Measurements from ENCODE around the gene PTPRN2. TPM values are rescaled to one million over a fixed set of nuclear protein-coding genes. Genes with fewer than 3 reads are reported as not detected.

PTPRN2 gene
- total RNA-seq, 2 donors from 2014 or later = 26.1 to 55.5 TPM

DNA sequence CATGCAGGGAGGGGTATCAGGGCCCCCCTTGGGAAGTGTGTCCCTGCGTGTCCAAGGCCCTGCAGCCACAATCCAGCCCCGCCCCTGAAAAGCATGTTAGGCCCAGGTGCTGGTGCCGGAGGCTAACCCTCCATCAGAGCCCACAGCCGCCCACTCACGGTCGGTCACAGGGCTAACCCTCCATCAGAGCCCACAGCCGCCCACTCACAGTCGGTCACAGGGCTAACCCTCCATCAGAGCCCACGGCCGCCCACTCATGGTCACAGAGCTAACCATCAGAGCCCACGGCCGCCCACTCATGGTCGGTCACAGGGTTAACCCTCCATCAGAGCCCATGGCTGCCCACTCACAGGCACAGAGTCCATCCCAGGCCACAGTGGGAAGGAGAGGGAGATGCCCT lies 824.8 kb downstream of the PTPRN2 start:
- H3K27me3 ChIP-seq (replicated peaks; ENCODE audit: insufficient read depth) = no peaks in the 10 kb centered on the region
- H3K36me3 ChIP-seq = no peaks in the 10 kb centered on the region
- intact Hi-C loops (cut with DNase I) = no loop called here
- no peak overlapping the region for H3K27ac ChIP-seq
- no peak for TF ChIP-seq POLR2A (IDR thresholded peaks at IDR 0.05)
- TF ChIP-seq, protein P1, sequence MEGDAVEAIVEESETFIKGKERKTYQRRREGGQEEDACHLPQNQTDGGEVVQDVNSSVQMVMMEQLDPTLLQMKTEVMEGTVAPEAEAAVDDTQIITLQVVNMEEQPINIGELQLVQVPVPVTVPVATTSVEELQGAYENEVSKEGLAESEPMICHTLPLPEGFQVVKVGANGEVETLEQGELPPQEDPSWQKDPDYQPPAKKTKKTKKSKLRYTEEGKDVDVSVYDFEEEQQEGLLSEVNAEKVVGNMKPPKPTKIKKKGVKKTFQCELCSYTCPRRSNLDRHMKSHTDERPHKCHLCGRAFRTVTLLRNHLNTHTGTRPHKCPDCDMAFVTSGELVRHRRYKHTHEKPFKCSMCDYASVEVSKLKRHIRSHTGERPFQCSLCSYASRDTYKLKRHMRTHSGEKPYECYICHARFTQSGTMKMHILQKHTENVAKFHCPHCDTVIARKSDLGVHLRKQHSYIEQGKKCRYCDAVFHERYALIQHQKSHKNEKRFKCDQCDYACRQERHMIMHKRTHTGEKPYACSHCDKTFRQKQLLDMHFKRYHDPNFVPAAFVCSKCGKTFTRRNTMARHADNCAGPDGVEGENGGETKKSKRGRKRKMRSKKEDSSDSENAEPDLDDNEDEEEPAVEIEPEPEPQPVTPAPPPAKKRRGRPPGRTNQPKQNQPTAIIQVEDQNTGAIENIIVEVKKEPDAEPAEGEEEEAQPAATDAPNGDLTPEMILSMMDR (IDR thresholded peaks at IDR 0.05) = no peak
- WGBS = 94% methylated on average over 13 of the region's 13 CpGs
- H3K4me1 ChIP-seq (replicated peaks) = no peaks in the 10 kb centered on the region
- H3K9me3 ChIP-seq = no peaks in the 10 kb centered on the region
- H3K4me3 ChIP-seq = no peak overlapping the region
- DNase-seq (ENCODE audit: low spot score) = no peak

DNA sequence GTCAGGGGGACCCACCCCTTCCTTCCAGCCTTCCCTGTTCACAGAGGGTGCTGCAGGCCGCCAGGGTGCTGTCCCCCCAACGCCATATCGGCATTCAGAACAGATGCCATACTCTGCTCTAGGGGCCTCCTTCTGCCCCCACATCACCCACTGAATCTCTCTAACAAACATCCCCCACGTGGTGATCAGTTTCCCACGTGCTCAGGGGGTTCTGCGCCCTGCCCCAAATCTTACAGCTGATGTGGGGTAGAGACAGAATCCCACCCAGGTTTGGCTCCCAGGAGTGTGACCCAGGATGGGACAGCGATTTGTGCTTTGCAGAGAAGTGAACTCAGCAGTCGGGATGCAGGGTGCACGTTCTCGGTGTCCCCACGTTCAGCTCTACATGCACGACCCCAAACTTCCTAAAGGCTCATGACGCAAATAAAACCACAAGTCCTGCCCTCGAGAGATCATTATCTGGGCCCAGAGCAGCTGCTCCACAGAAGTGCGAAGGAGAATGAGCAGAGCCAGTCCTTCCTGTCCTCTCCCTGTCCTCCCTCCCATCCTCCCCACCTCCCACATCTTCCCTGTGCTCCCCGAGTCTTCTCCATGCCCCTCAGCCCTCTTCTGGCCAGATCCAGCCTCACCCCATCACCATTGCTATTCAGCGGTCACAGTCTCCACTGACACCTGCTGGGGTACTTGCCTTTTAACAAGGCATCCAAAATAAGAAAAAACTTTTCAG lies 827.5 kb downstream of the PTPRN2 start:
- no peak overlapping the region for H3K4me3 ChIP-seq
- intact Hi-C loops (cut with DNase I) = no loop called here
- WGBS = 47% methylated on average over 17 of the region's 17 CpGs
- no peaks in the 10 kb centered on the region for H3K27me3 ChIP-seq (replicated peaks; ENCODE audit: insufficient read depth)
- no peak overlapping the region for H3K27ac ChIP-seq
- H3K36me3 ChIP-seq = no peaks in the 10 kb centered on the region
- DNase-seq (ENCODE audit: low spot score) = no peak
- no peaks in the 10 kb centered on the region for H3K4me1 ChIP-seq (replicated peaks)
- TF ChIP-seq POLR2A (IDR thresholded peaks at IDR 0.05) (no peak), POLR2AphosphoS5 (IDR thresholded peaks at IDR 0.05) (no peak)
- TF ChIP-seq, protein P1 (IDR thresholded peaks at IDR 0.05) = no peak
- H3K9me3 ChIP-seq = no peaks in the 10 kb centered on the region

DNA sequence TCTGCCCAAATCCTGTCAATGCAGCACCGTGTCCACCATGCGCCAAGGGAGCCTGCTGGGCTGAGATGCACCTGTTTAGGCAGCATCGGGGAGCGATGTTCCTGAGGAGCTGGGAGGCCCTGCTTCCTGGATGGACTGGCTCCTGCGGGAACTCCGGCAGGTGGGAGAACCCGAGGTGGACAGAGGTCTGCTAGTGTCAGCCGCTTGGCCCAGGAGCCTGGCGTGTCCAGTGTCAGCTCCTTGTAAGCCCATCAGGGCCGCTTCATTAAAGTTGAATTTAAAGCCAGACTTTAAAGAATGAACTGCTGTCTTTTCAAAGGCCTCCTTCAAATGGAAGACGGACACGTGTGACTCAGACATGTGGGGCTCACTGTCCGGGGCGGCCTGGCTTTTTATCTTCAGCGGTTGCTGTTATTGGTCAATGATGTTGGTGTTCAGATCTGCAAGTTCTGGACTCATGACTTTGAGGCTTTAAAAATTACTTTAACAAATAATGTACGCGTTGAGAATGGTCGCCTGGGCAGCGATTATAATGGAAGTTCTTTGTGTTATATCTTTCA lies 828.3 kb downstream of the PTPRN2 start:
- no peak overlapping the region for H3K4me3 ChIP-seq
- H3K4me1 ChIP-seq (replicated peaks) = no peaks in the 10 kb centered on the region
- no peaks in the 10 kb centered on the region for H3K27me3 ChIP-seq (replicated peaks; ENCODE audit: insufficient read depth)
- WGBS = 84% methylated on average over 19 of the region's 19 CpGs
- no peak for DNase-seq (ENCODE audit: low spot score)
- TF ChIP-seq POLR2A (IDR thresholded peaks at IDR 0.05) = no peak
- TF ChIP-seq POLR2AphosphoS5 (IDR thresholded peaks at IDR 0.05) = no peak
- TF ChIP-seq, protein P1 (IDR thresholded peaks at IDR 0.05) = no peak
- no peak overlapping the region for H3K27ac ChIP-seq
- intact Hi-C loops (cut with DNase I) = no loop called here
- no peaks in the 10 kb centered on the region for H3K9me3 ChIP-seq
- no peaks in the 10 kb centered on the region for H3K36me3 ChIP-seq

DNA sequence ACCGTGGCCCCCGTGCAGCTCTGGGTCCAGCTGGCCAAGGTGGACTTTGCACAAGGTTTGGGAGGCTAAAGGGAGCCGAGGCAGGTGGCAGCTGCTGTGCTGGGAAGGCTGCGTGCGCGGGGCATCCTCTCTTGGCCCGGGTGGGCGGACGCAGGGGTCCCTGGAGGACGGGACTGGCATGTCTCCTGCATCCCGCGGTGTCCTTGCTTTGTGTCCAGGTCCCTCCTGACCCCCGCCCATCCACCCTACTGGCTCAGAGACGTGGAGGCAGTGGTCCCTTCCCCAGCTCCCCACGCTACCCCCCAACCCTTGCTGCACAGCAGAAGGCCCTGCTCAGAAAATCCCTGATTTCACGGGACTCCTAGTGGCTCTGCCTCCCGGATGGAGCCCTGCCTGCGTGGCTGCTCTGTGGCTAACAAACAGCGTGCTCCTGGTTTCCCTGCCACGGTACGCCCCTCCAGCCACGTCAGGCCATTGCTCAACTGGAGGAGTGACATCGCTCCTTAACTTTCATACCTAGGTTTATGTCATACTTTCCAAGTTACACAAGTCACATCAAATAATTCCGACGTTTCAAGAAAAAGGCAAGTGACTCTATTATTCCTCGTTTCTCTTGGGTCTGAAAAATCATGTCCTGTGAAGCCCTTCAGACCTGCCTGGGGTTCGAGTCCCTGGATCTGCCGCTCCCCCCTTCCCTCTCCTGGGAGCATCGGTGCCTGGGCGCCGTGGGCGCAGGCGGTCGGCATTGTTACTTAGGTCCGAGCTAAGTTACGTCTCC lies 829.0 kb downstream of the PTPRN2 start:
- Histone ChIP-seq H3K4me3 (no peak overlapping the region), H3K27me3 (replicated peaks; ENCODE audit: insufficient read depth) (no peaks in the 10 kb centered on the region), H3K27ac (no peak overlapping the region), H3K4me1 (replicated peaks) (no peaks in the 10 kb centered on the region), H3K36me3 (no peaks in the 10 kb centered on the region), H3K9me3 (no peaks in the 10 kb centered on the region)
- no peak for TF ChIP-seq POLR2AphosphoS5 (IDR thresholded peaks at IDR 0.05)
- TF ChIP-seq, protein P1 (IDR thresholded peaks at IDR 0.05) = no peak
- TF ChIP-seq POLR2A (IDR thresholded peaks at IDR 0.05) = no peak
- intact Hi-C loops (cut with DNase I) = no loop called here
- 89% methylated on average over 32 of the region's 36 CpGs for WGBS
- no peak for DNase-seq (ENCODE audit: low spot score)
